ENCODE results near the gene MORF4L2.

Gene MORF4L2

GRCh38 chrX:103631145-103631544, 55.4 kb downstream of the MORF4L2 start:
- DNase-seq (ENCODE audit: low read depth in 2 of 2), result no peak

GRCh38 chrX:103630171-103630511, 56.4 kb downstream of the MORF4L2 start:
- no peak for DNase-seq (ENCODE audit: low read depth in 2 of 2)

GRCh38 chrX:103629318-103630170, 57.0 kb downstream of the MORF4L2 start:
- peak; percentile 34 to 36 for DNase-seq (ENCODE audit: low read depth in 2 of 2)

GRCh38 chrX:103628386-103629317, 57.8 kb downstream of the MORF4L2 start, which contains the start of gene TCEAL1:
TSS of gene TCEAL1 (plus strand) at chrX:103628975. CDS start at chrX:103629917, 942 bp downstream.
- no peak for DNase-seq (ENCODE audit: low read depth in 2 of 2)

- no peak for DNase-seq (ENCODE audit: low read depth in 2 of 2)
These were observed 59.6 kb downstream of the MORF4L2 start for GRCh38 chrX:103626855-103627254.

Measured in fibroblast of skin of left biceps (primary cell).